ENCODE measurements around the gene TMEM141.

The TMEM141 gene

GRCh38 chr9:136790640-136791515, at the start of gene TMEM141:
Gene TMEM141 (plus strand): TSS chr9:136791344. CDS start chr9:136791371, 27 bp downstream.
- DNase-seq (ENCODE audit: low read depth in 2 of 2, low spot score in 1 of 2) = peak; percentile 97 to 99

DNA sequence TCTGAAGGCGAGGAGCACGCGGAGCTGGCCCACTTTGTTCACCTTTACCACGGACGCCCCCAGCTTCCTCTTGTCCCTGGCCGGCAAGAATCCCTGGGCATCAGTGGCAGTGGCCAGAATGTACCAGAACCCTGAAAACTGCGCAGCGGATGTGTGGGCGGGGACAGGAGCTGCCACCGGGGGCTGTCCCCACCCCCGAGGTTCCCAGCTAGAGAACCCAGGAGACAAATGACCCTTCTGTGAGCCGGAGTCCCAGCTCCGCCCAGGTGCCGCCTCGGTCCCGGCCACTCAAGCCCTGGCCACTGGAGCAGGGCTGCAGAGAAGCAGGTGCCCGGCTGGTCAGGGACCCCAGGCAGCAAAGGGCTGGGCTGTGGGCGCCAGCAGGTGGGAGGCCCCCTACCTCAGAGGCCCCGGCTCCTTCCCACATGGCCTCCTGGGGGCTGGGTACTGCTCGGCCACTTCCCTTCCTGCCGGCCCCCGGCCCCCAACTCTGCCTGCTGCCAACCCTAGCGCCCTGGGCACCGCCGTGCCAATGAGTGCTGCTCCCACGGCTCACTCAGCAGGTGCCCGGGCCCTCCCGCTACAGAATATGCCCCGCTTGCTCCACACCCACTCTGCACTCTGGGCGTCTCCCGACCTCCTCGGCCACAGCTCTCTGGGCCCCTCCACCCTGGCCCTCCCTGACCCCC, 49.1 kb upstream of the TMEM141 start:
- no peak for DNase-seq (ENCODE audit: low read depth in 2 of 2, low spot score in 1 of 2)

DNA sequence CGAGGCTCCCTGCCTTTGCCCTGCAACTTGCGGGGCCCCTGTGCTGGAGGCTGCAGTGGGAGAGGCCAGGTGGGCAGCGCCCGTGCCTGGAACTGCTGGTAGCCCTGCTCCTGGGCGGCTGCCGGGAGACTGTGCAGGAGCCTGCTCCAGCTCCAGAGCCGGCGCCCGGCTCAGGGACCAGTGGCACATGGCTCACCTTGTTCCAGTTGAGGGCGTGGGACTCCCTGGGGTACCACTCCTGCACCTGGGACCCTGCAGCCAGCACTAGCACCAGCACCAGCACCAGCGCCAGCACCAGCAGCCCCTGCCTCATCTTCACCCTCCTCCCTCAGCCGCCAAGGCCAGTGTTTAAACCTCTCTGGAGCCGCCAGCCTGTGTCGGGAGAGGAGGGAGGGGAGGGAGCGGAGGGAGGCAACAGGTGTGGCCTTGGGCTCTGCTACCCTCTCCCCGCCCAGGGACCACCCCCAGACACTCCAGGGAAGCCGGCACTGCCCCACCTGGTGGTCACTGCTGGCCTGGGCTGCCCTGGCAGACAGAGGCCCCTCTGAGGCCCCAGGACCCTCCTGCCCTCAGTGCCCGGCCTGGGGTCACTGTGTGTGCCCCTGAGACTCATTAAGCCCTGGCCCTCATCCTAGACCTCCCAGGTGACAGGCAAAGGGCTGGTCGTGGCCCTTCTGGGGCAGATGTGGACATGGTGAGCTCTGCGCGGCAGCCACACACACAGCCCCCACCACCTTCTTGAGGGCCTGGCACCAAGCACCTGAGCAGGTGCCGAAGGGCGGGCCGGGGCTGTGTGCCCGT, 48.4 kb upstream of the TMEM141 start, which contains the start of gene LCN10:
Gene LCN10, minus strand, starts transcription at position 350 of the 801 bp plus-strand sequence. Its CDS starts 37 bp downstream, at position 313.
- DNase-seq (ENCODE audit: low read depth in 2 of 2, low spot score in 1 of 2) = no peak

- no peak for DNase-seq (ENCODE audit: low read depth in 2 of 2, low spot score in 1 of 2)
Measured at GRCh38 chr9:136743639-136744211, 47.4 kb upstream of the TMEM141 start.

DNA sequence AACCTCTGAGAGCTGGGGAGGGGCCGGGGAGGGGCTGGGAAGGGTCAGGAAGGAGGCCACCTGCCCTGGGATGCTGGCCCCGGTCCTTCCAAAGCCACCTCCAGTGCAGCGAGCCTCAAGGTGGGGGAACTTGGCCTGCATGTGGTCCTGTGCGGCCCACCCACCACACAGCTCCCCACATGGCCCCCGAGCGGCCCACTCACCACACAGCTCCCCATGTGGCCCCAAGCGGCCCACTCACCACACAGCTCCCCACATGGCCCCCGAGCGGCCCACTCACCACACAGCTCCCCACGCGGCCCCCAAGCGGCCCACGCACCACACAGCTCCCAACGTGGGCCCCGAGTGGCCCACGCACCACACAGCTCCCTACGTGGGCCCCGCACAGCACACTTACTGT, 46.4 kb upstream of the TMEM141 start:
- DNase-seq (ENCODE audit: low read depth in 2 of 2, low spot score in 1 of 2) = no peak

- DNase-seq (ENCODE audit: low read depth in 2 of 2, low spot score in 1 of 2) = no peak
Measured at GRCh38 chr9:136745389-136746154, 45.6 kb upstream of the TMEM141 start.

DNA sequence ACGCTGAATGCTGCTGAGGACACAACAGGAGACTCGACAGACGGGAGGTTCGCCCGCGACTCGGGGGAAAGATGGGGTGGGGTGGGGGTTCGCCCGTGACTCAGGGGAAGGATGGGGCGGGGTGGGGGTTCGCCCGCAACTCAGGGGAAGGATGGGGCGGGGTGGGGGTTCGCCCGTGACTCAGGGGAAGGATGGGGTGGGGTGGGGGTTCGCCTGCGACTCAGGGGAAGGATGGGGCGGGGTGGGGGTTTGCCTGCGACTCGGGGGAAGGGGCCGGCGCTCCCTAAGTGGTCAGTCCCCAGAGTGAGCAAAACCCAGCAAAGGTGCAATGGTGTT, 45.0 kb upstream of the TMEM141 start:
- no peak for DNase-seq (ENCODE audit: low read depth in 2 of 2, low spot score in 1 of 2)

- DNase-seq (ENCODE audit: low read depth in 2 of 2, low spot score in 1 of 2) = no peak
Measured at GRCh38 chr9:136746621-136747020, 44.5 kb upstream of the TMEM141 start.

GRCh38 chr9:136747161-136748060, 43.7 kb upstream of the TMEM141 start:
- DNase-seq (ENCODE audit: low read depth in 2 of 2, low spot score in 1 of 2) = no peak

GRCh38 chr9:136748201-136748600, 42.9 kb upstream of the TMEM141 start, which contains the start of gene LCN6:
Gene LCN6 (minus strand): TSS chr9:136748525. CDS start chr9:136748483, 42 bp downstream.
- no peak for DNase-seq (ENCODE audit: low read depth in 2 of 2, low spot score in 1 of 2)

GRCh38 chr9:136748666-136749611, 42.2 kb upstream of the TMEM141 start:
- no peak for DNase-seq (ENCODE audit: low read depth in 2 of 2, low spot score in 1 of 2)

DNA sequence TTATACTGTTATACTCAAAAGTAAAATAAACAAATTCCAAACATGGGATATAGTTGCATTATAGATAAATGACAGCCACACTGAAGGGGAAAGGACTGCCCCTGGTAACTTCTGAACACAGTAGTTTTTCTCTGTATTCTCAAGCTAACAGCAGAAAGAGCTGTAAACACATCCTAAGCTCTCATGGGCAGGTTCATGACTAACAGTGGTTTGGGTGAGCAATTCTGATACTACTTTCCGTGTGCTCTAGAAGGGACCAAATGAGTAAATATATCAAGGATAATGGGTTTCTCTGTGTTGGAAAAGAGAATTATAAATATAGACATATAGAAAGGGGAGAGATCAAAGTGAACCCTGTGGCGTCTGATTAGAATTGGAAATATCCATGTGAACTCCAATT, 40.6 kb upstream of the TMEM141 start:
- no peak for DNase-seq (ENCODE audit: low read depth in 2 of 2, low spot score in 1 of 2)

DNA sequence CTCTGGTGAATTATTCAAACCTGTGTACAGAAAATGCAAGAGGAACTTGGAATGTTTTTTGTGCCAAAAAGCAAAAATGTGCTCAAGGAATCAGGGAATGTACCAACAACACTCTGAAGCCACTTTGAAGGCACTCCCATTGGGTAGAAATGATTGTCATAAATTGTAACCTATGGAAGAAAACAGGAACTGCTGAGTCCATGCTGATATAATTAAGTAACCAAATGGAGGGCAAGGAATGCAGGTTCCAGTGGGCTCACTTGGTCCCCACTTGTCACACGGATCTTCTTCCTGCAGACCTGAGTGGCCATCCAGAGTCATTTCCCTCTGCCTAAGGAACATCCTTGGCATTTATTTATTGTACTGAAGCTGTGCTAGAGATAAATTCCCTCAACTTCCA, 39.9 kb upstream of the TMEM141 start:
- no peak for DNase-seq (ENCODE audit: low read depth in 2 of 2, low spot score in 1 of 2)

- DNase-seq (ENCODE audit: low read depth in 2 of 2, low spot score in 1 of 2) = no peak
Measured at GRCh38 chr9:136751814-136752213, 39.3 kb upstream of the TMEM141 start.

- no peak for DNase-seq (ENCODE audit: low read depth in 2 of 2, low spot score in 1 of 2)
Measured at GRCh38 chr9:136753371-136754058, 37.6 kb upstream of the TMEM141 start.

GRCh38 chr9:136754059-136754572, 37.0 kb upstream of the TMEM141 start:
- no peak for DNase-seq (ENCODE audit: low read depth in 2 of 2, low spot score in 1 of 2)

DNA sequence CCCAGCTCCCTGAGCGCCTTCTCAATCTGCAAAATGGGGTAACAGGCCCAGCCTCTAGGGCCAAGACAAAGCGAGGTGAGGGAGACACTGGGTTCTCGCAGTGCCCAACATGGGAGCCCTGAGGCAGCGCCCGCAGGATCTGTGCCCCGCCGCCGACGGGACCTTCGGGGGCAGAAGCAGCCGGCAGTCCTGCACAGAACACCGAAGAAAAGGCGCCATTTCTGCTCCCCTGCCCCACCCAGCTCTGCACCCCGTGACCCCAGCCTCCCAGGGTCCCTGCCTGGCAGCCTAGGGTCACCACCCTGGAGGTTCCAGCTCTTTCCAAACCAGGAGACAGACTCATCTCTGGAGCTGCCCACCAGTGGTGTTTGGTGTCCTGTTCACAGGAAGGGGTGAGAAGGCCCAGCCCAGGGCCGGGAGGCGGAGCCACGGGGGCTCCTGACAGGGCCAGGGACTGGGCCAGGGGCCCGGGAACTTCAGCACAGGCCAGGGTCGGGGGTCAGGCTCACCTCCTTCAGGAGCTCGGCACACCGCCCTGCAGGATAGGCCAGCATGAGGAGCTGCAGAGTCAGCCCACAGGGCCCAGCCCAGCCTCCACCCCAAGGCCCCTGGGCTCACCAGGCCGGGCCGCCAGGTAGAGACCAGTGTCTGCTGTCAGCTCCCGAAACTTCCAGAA, 36.4 kb upstream of the TMEM141 start:
- no peak for DNase-seq (ENCODE audit: low read depth in 2 of 2, low spot score in 1 of 2)
